Measurements from ENCODE around the gene XCL1. TPM values are rescaled to one million over a fixed set of nuclear protein-coding genes. Genes with fewer than 3 reads are reported as not detected.

Gene XCL1
- total and polyA plus RNA-seq, 10 of the 15 experiments (the other 5 are each of a cell fraction or from before 2014, with no cell fraction given) = 0.68 to 1,222 (median 12.2) TPM

GRCh38 chr1:168626326-168626725 is 49.9 kb downstream of the XCL1 start (continued):
- TF ChIP-seq CUX1 (IDR thresholded peaks at IDR 0.05; ENCODE audit: insufficient replicate concordance, low read depth, low read length) (no peak), RAD51 (IDR thresholded peaks at IDR 0.05) (no peak), E4F1 (IDR thresholded peaks at IDR 0.05; ENCODE audit: borderline replicate concordance, partially characterized antibody) (no peak), E2F8 (IDR thresholded peaks at IDR 0.05; ENCODE audit: low read depth, partially characterized antibody) (no peak), ESRRA (IDR thresholded peaks at IDR 0.05; ENCODE audit: low read length) (no peak), ELK1 (IDR thresholded peaks at IDR 0.05; ENCODE audit: low read depth, low read length) (no peak), TAF1 (IDR thresholded peaks at IDR 0.05; ENCODE audit: borderline replicate concordance, low read depth, low read length) (no peak), KAT2A (conservative IDR thresholded peaks at IDR 0.05; ENCODE audit: control insufficient read depth, low read depth, low read length) (no peak), SP1 (IDR thresholded peaks at IDR 0.05; ENCODE audit: low read depth, low read length) (no peak)
